Psoas muscle (tissue), 8 donors: Measurements from ENCODE around the gene EHMT1. TPM values are rescaled to one million over a fixed set of nuclear protein-coding genes. Genes with fewer than 3 reads are reported as not detected.
"Not testable (repeated sequence)": the region's sequence is repeated elsewhere in the genome, so short reads cannot be mapped to it uniquely, and the experiment has no call there.

Source experiments
- ATAC-seq, 4 donors: fragments of 200-7000 bp; cut with Tn5 transposase; one replicate each; pipeline ENCODE4 v1.9.1; 2020; ENCODE audit warnings: moderate library complexity in 3 of 4, mild to moderate bottlenecking in 2 of 4
- DNase-seq, 2 donors: peaks; one replicate each; pipeline ENCODE4 v3.0.0-alpha.2; 2020
- H3K27ac ChIP-seq: fragments of 200-600 bp; one replicate; pipeline ENCODE4 v1.8.0; 2022
- H3K27me3 ChIP-seq, 3 donors: fragments of 200-600 bp in 1 of 3; one replicate each; pipeline versions ENCODE4 v1.6.1 to v1.8.0; 2013 to 2022; ENCODE audit warnings: low read length in 2 of 3, mild to moderate bottlenecking in 2 of 3, moderate library complexity in 1 of 3; ENCODE audit not compliant: insufficient read depth in 3 of 3
- H3K36me3 ChIP-seq, 2 donors: fragments of 200-600 bp in 1 of 2; one replicate each; pipeline versions ENCODE4 v1.6.1 to v1.8.0; 2013 to 2022; ENCODE audit warnings: low read depth in 1 of 2, mild to moderate bottlenecking in 1 of 2, moderate library complexity in 1 of 2; ENCODE audit not compliant: insufficient read depth in 1 of 2
- H3K4me1 ChIP-seq: fragments of 200-600 bp; one replicate; pipeline ENCODE4 v1.8.0; 2022
- H3K4me3 ChIP-seq: fragments of 200-600 bp; one replicate; pipeline ENCODE4 v1.8.0; 2022; ENCODE audit warnings: mild to moderate bottlenecking
- H3K9me3 ChIP-seq: fragments of 200-600 bp; one replicate; pipeline ENCODE4 v1.8.0; 2022
- WGBS, 3 donors: extraction: QIAGEN DNeasy Blood & Tissue Kit; methylation state at CpG; one replicate each; pipeline versions ENCODE4 v1.1.6 to v1.1.7; 2013; 5-methylcytosine and 5-hydroxymethylcytosine counted together
- intact Hi-C, 2 donors: fragments of 100-400 bp; cut with DNase I; formaldehyde crosslinking; loops; one replicate each; pipeline versions ENCODE4 v1.11.0 to v1.14.2; 2022
- polyA plus RNA-seq, 3 donors: library from polyadenylated mRNA; stranded (reverse); fragments of 200-250 nt; gene quantifications; one replicate each; pipeline ENCODE4 v1.2.3, GENCODE V29; 2013
- total RNA-seq, 4 donors: library from RNA; stranded (reverse); fragmentation: NEBNext Ultra II Directional in 2 of 4; extraction: Animal tissue kit (Norgen Biotek cat#: 25700) in 2 of 4; gene quantifications; one replicate each; pipeline versions ENCODE4 v1.2.1 to v1.2.4, GENCODE V29; 2021 to 2023
- TF ChIP-seq, protein P1 (sequence below): fragments of 200-600 bp; IDR thresholded peaks from one replicate; pipeline ENCODE4 v1.8.0; 2022; ENCODE audit warnings: antibody characterized with exemption
- donor health status: healthy with polysubstance abuse.
- donor health status: DM: no; HTN: no; CAD: no; lungs with moderate emphysema.
- donor health status: Bipolar disorder and iron deficiency.
- donor health status: healthy.
- donor health status: DM: yes; HTN: yes; CAD: no.
- donor health status: DM: no; HTN: no; CAD: no.
- donor health status: DM: no; HTN: no; CAD: no.
- donor health status: DM: yes; HTN: yes; CAD: no.

Gene EHMT1
- total and polyA plus RNA-seq, 7 donors, result 29.0 to 49.6 (median 31.2) TPM

DNA sequence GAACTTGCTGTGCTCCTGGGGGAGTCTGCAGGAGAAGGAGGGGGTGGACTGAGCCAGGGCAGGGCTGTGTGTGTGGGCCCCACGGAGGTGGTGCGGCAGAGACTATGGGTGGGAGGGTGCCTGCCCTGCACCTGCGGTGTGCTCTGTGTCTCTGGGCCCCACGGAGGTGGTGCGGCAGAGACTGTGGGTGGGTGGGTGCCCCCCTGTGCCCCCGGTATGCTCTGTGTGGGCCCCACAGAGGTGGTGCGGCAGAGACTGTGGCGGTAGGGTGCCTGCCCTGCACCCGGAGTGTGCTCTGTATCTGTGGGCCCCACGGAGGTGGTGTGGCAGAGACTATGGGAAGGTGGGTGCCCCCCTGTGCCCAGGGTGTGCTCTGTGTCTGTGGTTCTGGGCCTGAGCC lies 103.7 kb downstream of the EHMT1 start:
- H3K4me1 ChIP-seq, result peaks cover 14% of the 10 kb centered on the region
- TF ChIP-seq, protein P1, sequence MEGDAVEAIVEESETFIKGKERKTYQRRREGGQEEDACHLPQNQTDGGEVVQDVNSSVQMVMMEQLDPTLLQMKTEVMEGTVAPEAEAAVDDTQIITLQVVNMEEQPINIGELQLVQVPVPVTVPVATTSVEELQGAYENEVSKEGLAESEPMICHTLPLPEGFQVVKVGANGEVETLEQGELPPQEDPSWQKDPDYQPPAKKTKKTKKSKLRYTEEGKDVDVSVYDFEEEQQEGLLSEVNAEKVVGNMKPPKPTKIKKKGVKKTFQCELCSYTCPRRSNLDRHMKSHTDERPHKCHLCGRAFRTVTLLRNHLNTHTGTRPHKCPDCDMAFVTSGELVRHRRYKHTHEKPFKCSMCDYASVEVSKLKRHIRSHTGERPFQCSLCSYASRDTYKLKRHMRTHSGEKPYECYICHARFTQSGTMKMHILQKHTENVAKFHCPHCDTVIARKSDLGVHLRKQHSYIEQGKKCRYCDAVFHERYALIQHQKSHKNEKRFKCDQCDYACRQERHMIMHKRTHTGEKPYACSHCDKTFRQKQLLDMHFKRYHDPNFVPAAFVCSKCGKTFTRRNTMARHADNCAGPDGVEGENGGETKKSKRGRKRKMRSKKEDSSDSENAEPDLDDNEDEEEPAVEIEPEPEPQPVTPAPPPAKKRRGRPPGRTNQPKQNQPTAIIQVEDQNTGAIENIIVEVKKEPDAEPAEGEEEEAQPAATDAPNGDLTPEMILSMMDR, result no peak
- H3K9me3 ChIP-seq, result no peaks in the 10 kb centered on the region
- intact Hi-C loops, result no loop called here
- WGBS, 3 donors, result 80 to 93% (median 90%) methylated on average over 9 to 10 of the region's 10 CpGs
- no peak overlapping the region for H3K27ac ChIP-seq
- no peaks in the 10 kb centered on the region for H3K27me3 ChIP-seq
- peaks cover 0 to 25% of the 10 kb centered on the region in 2 donors for H3K36me3 ChIP-seq
- DNase-seq (no peak), ATAC-seq (no peak)
- H3K4me3 ChIP-seq, result no peak overlapping the region

DNA sequence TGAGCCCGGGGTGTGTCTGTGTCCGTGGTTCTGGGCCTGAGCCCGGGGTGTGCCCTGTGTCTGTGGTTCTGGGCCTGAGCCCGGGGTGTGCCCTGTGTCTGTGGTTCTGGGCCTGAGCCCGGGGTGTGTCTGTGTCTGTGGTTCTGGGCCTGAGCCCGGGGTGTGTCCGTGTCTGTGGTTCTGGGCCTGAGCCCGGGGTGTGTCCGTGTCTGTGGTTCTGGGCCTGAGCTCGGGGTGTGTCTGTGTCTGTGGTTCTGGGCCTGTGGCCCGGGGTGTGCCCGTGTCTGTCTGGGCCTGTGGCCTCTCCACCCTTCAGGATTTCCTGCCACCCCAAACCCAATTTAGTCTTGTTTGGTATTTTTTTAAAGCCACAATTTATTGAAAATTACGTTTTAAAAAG lies 104.6 kb downstream of the EHMT1 start:
- H3K9me3 ChIP-seq, DNase-seq, H3K27ac ChIP-seq, H3K4me3 ChIP-seq, H3K27me3 ChIP-seq, ATAC-seq, intact Hi-C loops: not testable (repeated sequence)
- WGBS, 3 donors, result 56 to 81% (median 74%) methylated on average over 13 of the region's 13 CpGs
- peaks cover 14% of the 10 kb centered on the region for H3K4me1 ChIP-seq
- H3K36me3 ChIP-seq, result peaks cover 0 to 19% of the 10 kb centered on the region in 2 donors

DNA sequence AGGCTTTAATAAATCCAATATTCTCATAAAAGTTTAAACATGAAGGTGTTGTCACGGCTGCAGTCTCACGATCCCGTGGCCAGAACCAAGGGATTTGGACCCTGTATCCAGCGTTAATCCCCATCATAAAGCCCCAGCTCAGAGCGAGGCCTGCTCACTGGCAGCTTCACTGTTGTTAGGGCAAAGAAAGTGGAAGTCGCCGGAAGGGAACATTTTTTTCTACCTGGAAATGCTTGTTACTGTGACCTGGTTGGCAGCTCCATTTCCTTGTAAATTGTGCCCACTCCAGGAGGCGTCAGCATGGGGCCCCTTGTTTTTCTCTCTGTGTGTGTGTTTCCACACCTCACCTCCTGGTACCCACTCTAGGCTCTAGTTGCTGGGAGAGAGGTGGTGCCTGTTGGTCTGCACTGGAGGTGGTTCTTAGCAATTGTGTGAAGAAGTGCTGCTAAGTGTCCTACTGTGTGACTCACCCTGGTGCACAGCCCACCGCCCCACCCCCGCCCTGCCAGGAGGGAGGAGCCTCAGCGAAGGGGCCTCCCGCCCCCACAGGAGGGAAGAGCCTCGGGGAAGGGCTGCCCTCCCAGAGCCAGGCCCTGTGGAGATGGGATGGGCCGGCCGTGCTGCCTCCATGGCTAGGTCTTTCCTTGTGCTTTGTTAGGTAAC lies 105.1 kb downstream of the EHMT1 start:
- no peak for DNase-seq
- intact Hi-C loops, result no loop called here
- no peaks in the 10 kb centered on the region for H3K27me3 ChIP-seq
- WGBS, 3 donors, result 75 to 84% (median 78%) methylated on average over 15 of the region's 15 CpGs
- peaks cover 14% of the 10 kb centered on the region for H3K4me1 ChIP-seq
- H3K27ac ChIP-seq, result peak overlapping the region; percentile 30
- peaks cover 0 to 23% of the 10 kb centered on the region in 2 donors for H3K36me3 ChIP-seq
- TF ChIP-seq, protein P1, result no peak
- no peak overlapping the region for H3K4me3 ChIP-seq
- H3K9me3 ChIP-seq, result no peaks in the 10 kb centered on the region
- peak; percentile 37 to 64 (median 60) for ATAC-seq

DNA sequence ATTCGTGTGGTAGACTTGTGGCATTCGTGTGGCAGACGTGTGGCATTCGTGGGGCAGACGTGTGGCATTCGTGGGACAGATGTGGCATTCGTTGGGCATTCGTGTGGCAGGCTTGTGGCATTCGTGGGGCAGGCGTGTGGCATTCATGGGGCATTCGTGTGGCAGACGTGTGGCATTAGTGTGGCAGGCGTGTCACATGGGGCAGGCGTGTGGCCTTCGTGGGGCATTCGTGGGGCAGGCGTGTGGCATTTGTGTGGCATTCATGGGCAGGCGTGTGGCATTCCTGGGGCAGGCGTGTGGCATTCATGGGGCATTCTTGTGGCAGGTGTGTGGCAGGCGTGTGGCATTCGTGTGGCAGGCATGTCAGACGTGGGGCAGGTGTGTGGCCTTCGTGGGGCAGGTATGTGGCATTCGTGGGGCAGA lies 106.0 kb downstream of the EHMT1 start:
- WGBS, 3 donors, result 94 to 98% (median 95%) methylated on average over 24 of the region's 24 CpGs
- no peak for ATAC-seq
- no peaks in the 10 kb centered on the region for H3K27me3 ChIP-seq
- H3K36me3 ChIP-seq, result peaks cover 0 to 30% of the 10 kb centered on the region in 2 donors
- TF ChIP-seq, protein P1, result no peak
- intact Hi-C loops, result no loop called here
- H3K4me1 ChIP-seq, result peaks cover 14% of the 10 kb centered on the region
- no peak overlapping the region for H3K27ac ChIP-seq
- no peak for DNase-seq
- H3K9me3 ChIP-seq, result no peaks in the 10 kb centered on the region
- no peak overlapping the region for H3K4me3 ChIP-seq

DNA sequence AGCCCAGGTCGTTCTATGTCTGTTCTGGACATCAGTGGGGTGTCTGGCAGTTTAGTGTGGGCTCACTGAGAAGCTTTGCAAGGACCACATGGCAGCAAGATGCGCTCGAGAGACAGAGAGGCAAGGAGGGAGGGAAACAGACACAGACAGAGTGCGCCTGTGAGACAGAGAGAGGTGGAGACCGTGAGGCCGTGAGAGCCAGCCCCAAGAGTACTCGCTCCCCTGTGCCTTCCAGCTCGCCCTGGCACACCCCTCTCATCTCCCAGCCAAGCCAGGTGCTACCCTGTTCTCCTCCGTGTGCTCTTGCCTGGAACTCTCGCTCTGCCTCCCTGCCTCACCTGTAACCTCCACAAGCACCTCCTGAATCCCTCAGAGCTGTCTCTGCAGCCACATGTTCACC lies 106.8 kb downstream of the EHMT1 start:
- TF ChIP-seq, protein P1, result no peak
- H3K36me3 ChIP-seq, result peaks cover 0 to 28% of the 10 kb centered on the region in 2 donors
- H3K9me3 ChIP-seq, result no peaks in the 10 kb centered on the region
- no peaks in the 10 kb centered on the region for H3K27me3 ChIP-seq
- no peak overlapping the region for H3K4me3 ChIP-seq
- intact Hi-C loops, result no loop called here
- no peak overlapping the region for H3K27ac ChIP-seq
- ATAC-seq (peak in 1 of 4 donors; percentile 18), DNase-seq (no peak)
- H3K4me1 ChIP-seq, result peaks cover 16% of the 10 kb centered on the region
- 89 to 95% (median 94%) methylated on average over 8 to 10 of the region's 10 CpGs for WGBS, 3 donors

DNA sequence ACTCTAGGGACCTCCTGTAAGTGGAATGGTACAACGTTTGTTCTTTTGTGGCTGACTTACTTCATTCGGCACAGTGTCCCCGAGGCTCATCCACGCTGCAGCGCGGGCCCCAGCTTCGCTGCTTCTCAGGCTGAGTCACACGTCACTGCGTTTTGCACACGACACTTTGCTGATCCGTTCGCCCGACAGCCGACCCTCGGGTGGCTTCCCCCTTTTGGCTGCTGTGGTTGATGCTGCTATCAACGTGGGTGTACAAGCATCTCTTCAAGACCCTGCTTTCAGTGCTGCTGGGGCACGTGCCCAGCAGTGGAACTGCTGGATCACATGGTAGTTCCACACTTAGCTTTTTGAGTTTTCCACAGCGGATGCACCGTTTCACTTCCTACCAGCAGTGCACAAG lies 107.5 kb downstream of the EHMT1 start:
- H3K27me3 ChIP-seq, H3K27ac ChIP-seq, intact Hi-C loops, DNase-seq, H3K9me3 ChIP-seq, ATAC-seq, H3K4me3 ChIP-seq: not testable (repeated sequence)
- 80 to 97% (median 93%) methylated on average over 6 to 10 of the region's 19 CpGs for WGBS, 3 donors
- Histone ChIP-seq H3K4me1 (peaks cover 24% of the 10 kb centered on the region), H3K36me3 (peaks cover 0 to 25% of the 10 kb centered on the region in 2 donors)
